GM20000 (cell line): ENCODE results near the gene EHBP1.

Source experiments
- DNase-seq: peaks from one replicate; pipeline ENCODE4 v3.0.0; 2012; ENCODE audit warnings: low spot score
- CTCF ChIP-seq: IDR thresholded peaks from 2 replicates; pipeline ENCODE4 v1.5.1; 2012; ENCODE audit warnings: mild to moderate bottlenecking, control low read depth; ENCODE audit errors: extremely low read depth, missing control alignments

Gene EHBP1

GRCh38 chr2:62884086-62884485, 178.6 kb downstream of the EHBP1 start:
- no peak for TF ChIP-seq CTCF
- DNase-seq = no peak

- no peak for TF ChIP-seq CTCF
- DNase-seq = no peak
Observed at GRCh38 chr2:62884514-62884913, 179.0 kb downstream of the EHBP1 start.

- TF ChIP-seq CTCF = no peak
- no peak for DNase-seq
Observed at GRCh38 chr2:62894966-62895631, 189.6 kb downstream of the EHBP1 start.

- DNase-seq = no peak
- TF ChIP-seq CTCF = no peak
Observed at GRCh38 chr2:62895632-62896009, 190.1 kb downstream of the EHBP1 start.

- TF ChIP-seq CTCF = no peak
- DNase-seq = no peak
Observed at GRCh38 chr2:62897187-62897827, 191.8 kb downstream of the EHBP1 start.

- no peak for DNase-seq
- TF ChIP-seq CTCF = no peak
Observed at GRCh38 chr2:62904344-62904743, 198.8 kb downstream of the EHBP1 start.

GRCh38 chr2:62908145-62908544, 202.6 kb downstream of the EHBP1 start:
- TF ChIP-seq CTCF = no peak
- no peak for DNase-seq
